Neuron (in vitro differentiated cells): Measurements from ENCODE around the gene ST3GAL3.
"Not testable (repeated sequence)": the region's sequence is repeated elsewhere in the genome, so short reads cannot be mapped to it uniquely, and the experiment has no call there.

ENCODE experiments used
- H2AFZ ChIP-seq: one replicate; pipeline ENCODE4 v1.6.1; 2013; ENCODE audit warnings: low read depth, mild to moderate bottlenecking, inconsistent platforms, low read length, moderate library complexity
- H3K27me3 ChIP-seq: one replicate; pipeline ENCODE4 v1.6.1; 2013; ENCODE audit warnings: low read length; ENCODE audit not compliant: insufficient read depth
- H3K36me3 ChIP-seq: one replicate; pipeline ENCODE4 v1.6.1; 2013; ENCODE audit warnings: low read length; ENCODE audit not compliant: insufficient read depth
- H3K4me1 ChIP-seq: one replicate; pipeline ENCODE4 v1.6.1; 2013; ENCODE audit warnings: low read length; ENCODE audit not compliant: insufficient read depth
- H3K4me3 ChIP-seq: 2 replicates; pipeline ENCODE4 v1.5.1; 2013; ENCODE audit warnings: mild to moderate bottlenecking, low read length, moderate library complexity
- H3K9me3 ChIP-seq: one replicate; pipeline ENCODE4 v1.6.1; 2013; ENCODE audit warnings: low read length

The ST3GAL3 gene

DNA sequence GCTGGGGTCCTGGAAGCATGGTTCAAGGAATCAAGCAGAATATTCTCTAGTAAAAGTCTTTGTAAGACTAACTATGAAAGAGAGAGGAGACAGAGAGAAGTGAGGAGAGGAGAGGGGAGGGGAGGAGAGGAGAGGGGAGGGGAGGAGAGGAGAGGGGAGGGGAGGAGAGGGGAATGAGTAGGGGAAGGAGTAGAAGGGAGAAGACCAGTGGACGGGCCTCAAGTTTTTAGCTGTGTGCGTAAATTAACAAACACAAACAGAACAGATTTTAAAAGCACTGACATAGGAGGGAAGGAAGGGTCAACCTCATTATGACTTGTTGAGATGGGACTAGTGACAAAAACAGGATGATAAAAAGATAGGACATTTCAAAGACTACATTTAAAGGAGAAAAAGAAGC lies 62.8 kb downstream of the ST3GAL3 start:
- H3K4me1 ChIP-seq: peaks cover 20% of the 10 kb centered on the region
- no peak overlapping the region for H3K4me3 ChIP-seq
- H2AFZ ChIP-seq: no peak overlapping the region
- no peaks in the 10 kb centered on the region for H3K27me3 ChIP-seq
- peaks cover 2% of the 10 kb centered on the region for H3K36me3 ChIP-seq
- no peaks in the 10 kb centered on the region for H3K9me3 ChIP-seq

DNA sequence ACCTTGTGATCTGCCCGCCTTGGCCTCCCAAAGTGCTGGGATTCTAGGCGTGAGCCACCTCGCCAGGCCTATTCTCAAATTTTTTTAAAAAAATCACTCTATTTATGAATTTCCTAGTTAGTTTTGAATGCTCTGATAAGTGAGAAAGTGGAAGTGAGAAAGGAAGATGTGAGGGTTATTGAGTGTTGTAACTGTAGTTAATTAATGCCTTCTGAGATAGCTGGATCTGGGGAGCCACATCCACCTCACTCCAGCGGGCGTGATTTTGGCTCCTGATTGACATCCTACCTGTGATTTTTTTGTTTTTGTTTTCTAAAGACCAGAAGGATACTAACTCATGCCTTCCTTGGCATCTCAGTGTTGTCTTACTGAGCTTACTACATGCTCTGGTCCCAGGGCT lies 65.6 kb downstream of the ST3GAL3 start:
- Histone ChIP-seq H3K4me3 (no peak overlapping the region), H3K36me3 (peaks cover 2% of the 10 kb centered on the region), H2AFZ (no peak overlapping the region), H3K9me3 (no peaks in the 10 kb centered on the region), H3K27me3 (no peaks in the 10 kb centered on the region), H3K4me1 (no peaks in the 10 kb centered on the region)

- H2AFZ ChIP-seq: no peak overlapping the region
- no peak overlapping the region for H3K4me3 ChIP-seq
- H3K4me1 ChIP-seq: no peaks in the 10 kb centered on the region
- peaks cover 2% of the 10 kb centered on the region for H3K36me3 ChIP-seq
- H3K27me3 ChIP-seq: no peaks in the 10 kb centered on the region
- no peaks in the 10 kb centered on the region for H3K9me3 ChIP-seq
Measured at GRCh38 chr1:43773821-43774220, 66.5 kb downstream of the ST3GAL3 start.

GRCh38 chr1:43774359-43774758 lies 67.0 kb downstream of the ST3GAL3 start:
- no peaks in the 10 kb centered on the region for H3K9me3 ChIP-seq
- no peaks in the 10 kb centered on the region for H3K27me3 ChIP-seq
- no peak overlapping the region for H3K4me3 ChIP-seq
- no peak overlapping the region for H2AFZ ChIP-seq
- peaks cover 2% of the 10 kb centered on the region for H3K36me3 ChIP-seq
- no peaks in the 10 kb centered on the region for H3K4me1 ChIP-seq

DNA sequence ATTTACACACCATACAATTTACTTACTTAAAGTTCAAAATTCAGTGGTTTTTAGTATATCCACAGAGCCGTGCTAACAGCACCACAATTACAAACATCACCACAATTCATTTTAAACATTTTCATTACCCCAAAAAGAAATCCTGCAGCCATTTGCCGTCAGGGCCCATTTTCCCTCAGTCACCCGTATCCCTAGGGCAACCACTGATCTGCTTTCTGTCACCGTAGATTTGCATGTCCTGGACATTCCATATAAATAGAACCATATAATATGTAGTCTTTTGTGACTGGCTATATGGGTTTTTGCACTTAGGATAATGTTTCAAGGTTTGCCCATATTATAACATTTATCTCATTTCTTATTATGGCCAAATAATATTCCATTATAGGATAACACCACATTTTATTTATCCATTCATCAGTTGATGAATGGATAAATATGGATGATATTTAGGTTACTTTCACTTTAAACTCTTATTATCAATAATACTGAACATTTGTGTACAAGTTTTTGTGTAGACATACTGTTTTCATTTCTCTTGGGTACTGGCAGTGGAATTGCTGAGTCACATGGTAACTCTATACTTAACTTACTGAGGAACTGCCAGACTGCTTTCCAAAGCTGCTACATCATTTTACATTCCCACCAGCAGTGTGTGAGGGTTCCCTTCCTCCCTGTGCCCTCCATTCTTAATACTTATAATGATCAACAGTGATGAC lies 68.9 kb downstream of the ST3GAL3 start:
- no peak overlapping the region for H2AFZ ChIP-seq
- no peaks in the 10 kb centered on the region for H3K9me3 ChIP-seq
- H3K4me1 ChIP-seq: no peaks in the 10 kb centered on the region
- H3K27me3 ChIP-seq: no peaks in the 10 kb centered on the region
- H3K36me3 ChIP-seq: peaks cover 2% of the 10 kb centered on the region
- no peak overlapping the region for H3K4me3 ChIP-seq

DNA sequence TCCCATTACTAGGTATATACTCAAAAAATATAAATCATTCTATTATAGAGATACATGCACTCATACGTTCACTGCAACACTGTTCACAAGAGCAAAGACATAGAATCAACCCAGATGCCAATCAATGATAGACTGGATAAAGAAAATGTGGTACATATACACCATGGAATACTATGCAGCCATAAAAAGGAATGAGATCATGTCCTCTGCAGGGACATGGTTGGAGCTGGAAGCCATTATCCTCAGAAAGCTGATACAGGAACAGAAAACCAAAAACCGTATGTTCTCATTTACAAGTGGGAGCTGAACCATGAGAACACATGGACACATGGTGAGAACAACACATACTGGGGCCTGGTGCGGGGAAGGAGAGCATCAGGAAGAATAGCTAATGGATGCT lies 70.6 kb downstream of the ST3GAL3 start:
- H2AFZ ChIP-seq, H3K4me1 ChIP-seq, H3K27me3 ChIP-seq, H3K36me3 ChIP-seq, H3K4me3 ChIP-seq, H3K9me3 ChIP-seq: not testable (repeated sequence)

DNA sequence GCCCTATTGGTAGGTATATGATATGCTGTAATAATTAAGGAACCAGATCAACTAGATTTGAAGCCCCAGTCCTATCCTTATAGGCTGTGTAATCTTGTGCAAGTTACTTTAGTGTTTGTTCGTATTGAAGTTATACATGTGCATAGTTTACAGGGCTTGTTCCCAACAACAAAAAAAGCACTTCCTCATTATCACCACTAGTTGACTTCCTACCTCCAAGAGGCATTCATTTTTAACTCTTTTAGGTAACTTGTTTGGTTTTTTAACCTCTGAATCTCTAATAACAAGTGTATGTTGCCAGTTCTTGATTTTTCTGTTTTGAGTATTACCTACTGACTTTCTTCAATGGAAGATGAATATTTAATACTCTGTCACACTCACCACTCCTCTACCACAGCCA lies 71.9 kb downstream of the ST3GAL3 start:
- no peaks in the 10 kb centered on the region for H3K4me1 ChIP-seq
- H3K4me3 ChIP-seq: no peak overlapping the region
- no peaks in the 10 kb centered on the region for H3K27me3 ChIP-seq
- no peaks in the 10 kb centered on the region for H3K36me3 ChIP-seq
- no peaks in the 10 kb centered on the region for H3K9me3 ChIP-seq
- no peak overlapping the region for H2AFZ ChIP-seq

- Histone ChIP-seq H3K4me3 (no peak overlapping the region), H2AFZ (no peak overlapping the region), H3K9me3 (no peaks in the 10 kb centered on the region), H3K27me3 (no peaks in the 10 kb centered on the region), H3K36me3 (no peaks in the 10 kb centered on the region), H3K4me1 (no peaks in the 10 kb centered on the region)
Measured at GRCh38 chr1:43779805-43780403, 72.6 kb downstream of the ST3GAL3 start.

DNA sequence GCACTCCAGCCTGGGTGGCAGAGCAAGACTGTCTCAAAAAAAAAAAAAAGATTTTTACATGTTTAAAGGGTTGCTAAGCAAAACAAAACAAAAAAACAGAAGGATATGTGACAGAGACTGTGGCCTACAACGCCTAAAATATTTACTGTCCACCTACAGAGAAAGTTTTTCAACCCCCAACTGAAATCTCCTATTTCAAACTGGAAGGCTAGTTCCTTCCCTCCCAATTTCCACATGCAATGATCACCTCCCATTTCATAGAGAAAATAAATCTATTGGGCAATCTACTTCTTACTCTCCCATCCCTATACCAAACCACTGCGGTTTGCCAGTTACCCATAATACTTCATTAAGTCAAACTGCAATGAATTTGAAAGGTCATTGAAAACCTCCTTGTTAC lies 74.2 kb downstream of the ST3GAL3 start:
- Histone ChIP-seq H3K27me3 (no peaks in the 10 kb centered on the region), H3K4me1 (no peaks in the 10 kb centered on the region), H2AFZ (no peak overlapping the region), H3K9me3 (no peaks in the 10 kb centered on the region), H3K36me3 (no peaks in the 10 kb centered on the region), H3K4me3 (no peak overlapping the region)

GRCh38 chr1:43783096-43783670 lies 75.8 kb downstream of the ST3GAL3 start:
- no peak overlapping the region for H3K4me3 ChIP-seq
- H3K4me1 ChIP-seq: no peaks in the 10 kb centered on the region
- no peaks in the 10 kb centered on the region for H3K36me3 ChIP-seq
- H3K9me3 ChIP-seq: no peaks in the 10 kb centered on the region
- no peak overlapping the region for H2AFZ ChIP-seq
- H3K27me3 ChIP-seq: no peaks in the 10 kb centered on the region

DNA sequence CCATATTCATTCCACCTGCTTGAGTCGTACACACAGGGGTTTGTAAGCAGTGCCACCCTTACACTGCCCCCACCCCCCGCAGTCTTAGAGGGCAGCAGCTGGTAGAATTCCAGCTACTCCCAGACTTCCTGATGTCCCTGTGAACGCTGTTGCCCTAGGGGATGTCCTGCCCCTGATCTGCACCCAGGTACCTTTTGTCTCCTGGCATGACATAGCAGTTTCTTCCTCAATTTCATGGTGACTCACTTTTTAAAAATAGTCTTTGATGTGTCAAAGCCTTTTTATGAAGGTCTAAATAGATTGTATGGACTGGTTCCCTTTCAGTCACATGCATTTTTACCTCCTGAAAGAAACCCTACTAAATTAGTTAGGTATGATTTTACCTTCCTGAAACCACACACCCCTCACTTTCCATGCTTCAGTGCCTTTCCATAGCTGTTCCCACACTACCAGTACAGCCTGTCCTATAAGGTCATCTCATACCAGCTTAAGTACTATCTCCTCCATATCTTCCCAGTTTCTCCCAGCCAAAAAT lies 76.4 kb downstream of the ST3GAL3 start:
- H3K9me3 ChIP-seq: no peaks in the 10 kb centered on the region
- H2AFZ ChIP-seq: no peak overlapping the region
- no peaks in the 10 kb centered on the region for H3K4me1 ChIP-seq
- H3K36me3 ChIP-seq: no peaks in the 10 kb centered on the region
- no peaks in the 10 kb centered on the region for H3K27me3 ChIP-seq
- H3K4me3 ChIP-seq: no peak overlapping the region

DNA sequence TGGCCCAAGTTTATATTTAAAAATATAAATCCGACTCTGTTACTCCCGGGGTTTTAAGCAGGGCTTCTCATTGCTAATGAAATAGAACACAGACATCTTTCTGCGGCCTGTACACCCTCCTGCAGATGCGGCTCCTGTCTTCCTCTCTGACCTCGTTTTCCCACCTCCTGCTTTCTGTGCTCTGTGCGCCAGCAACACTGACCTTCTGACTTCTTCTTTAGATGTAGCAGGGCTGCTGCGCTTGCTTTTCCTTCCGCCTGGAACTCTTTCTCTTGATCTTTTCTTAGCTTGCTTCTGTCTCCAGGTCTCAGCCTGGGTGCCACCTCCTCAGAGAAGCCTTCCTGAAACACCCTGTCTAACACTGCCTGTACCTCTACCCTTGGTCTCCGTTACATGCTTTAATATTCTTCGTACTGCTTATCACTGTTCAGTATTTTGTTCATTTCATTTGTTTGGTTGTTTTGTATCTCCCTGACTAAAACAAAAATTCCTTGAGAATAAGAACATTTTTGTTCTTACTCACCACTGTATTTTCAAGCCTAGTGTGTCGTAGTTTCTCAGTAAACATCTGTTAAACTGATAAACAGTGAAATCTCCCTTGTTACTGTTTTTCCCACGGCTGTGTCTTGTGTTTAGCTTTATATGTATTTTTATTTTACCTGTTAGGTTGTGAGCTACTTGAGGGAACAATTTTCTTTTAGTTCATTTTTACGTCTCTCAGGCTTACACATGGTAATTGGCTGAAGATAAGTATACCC lies 79.0 kb downstream of the ST3GAL3 start:
- H2AFZ ChIP-seq: no peak overlapping the region
- H3K4me1 ChIP-seq: no peaks in the 10 kb centered on the region
- H3K36me3 ChIP-seq: no peaks in the 10 kb centered on the region
- H3K4me3 ChIP-seq: no peak overlapping the region
- no peaks in the 10 kb centered on the region for H3K27me3 ChIP-seq
- no peaks in the 10 kb centered on the region for H3K9me3 ChIP-seq

DNA sequence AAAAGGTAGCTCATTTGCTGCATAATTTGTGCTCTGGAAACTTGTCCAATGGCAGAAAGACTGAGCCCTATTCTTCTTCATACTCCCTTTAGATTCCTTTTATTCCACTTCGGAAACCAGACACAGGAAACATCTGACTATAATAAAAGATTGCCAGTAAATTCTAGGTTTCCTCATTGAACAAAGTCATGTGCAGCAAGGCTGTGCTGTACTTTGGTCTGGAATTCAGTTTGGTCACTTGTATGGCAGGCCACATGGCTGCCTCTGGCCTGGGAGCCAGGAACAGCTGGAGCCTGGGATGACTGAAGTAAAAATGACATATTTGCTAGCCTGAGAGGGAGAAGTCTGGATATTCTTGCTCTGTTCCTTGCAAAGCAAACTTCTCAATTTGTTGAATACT lies 79.6 kb downstream of the ST3GAL3 start:
- Histone ChIP-seq H3K27me3 (no peaks in the 10 kb centered on the region), H3K4me3 (no peak overlapping the region), H3K9me3 (no peaks in the 10 kb centered on the region), H3K36me3 (no peaks in the 10 kb centered on the region), H2AFZ (no peak overlapping the region), H3K4me1 (no peaks in the 10 kb centered on the region)
